MM.1S (cell line): ENCODE measurements around the gene SYT9.

ENCODE experiments used
- CTCF ChIP-seq: fragments of 300-600 bp; sonication (generic); IDR thresholded peaks from 2 replicates; pipeline ENCODE4 v1.5.1; 2016; ENCODE audit warnings: antibody characterized with exemption, low read length, mixed read lengths
- EZH2phosphoT487 ChIP-seq: fragments of 300-600 bp; sonication (generic); IDR thresholded peaks from 2 replicates; pipeline ENCODE4 v1.6.1; 2018; ENCODE audit warnings: antibody characterized with exemption, low read length

- TF ChIP-seq CTCF (no peak), EZH2phosphoT487 (no peak)
Observed at GRCh38 chr11:7499081-7499480, 247.4 kb downstream of the SYT9 start.
